Esophagus squamous epithelium (tissue), 4 donors: ENCODE data around the gene CGNL1.

Experiments used
- CTCF ChIP-seq, 6 experiments: fragments of 450-650 bp in 4 of 6; fragments of 200-600 bp in 2 of 6; sonication (generic) in 2 of 6; IDR thresholded peaks; one replicate each; pipeline ENCODE4 v1.5.1; 2016 to 2019; ENCODE audit warnings: antibody characterized with exemption in 6 of 6, mild to moderate bottlenecking in 4 of 6, moderate library complexity in 4 of 6
- POLR2A ChIP-seq, 4 donors: fragments of 450-650 bp; IDR thresholded peaks; one replicate each; pipeline ENCODE4 v1.6.1; 2017; ENCODE audit warnings: antibody characterized with exemption in 4 of 4, mild to moderate bottlenecking in 4 of 4, moderate library complexity in 3 of 4

GRCh38 chr15:57356178-57356577 is 20.1 kb upstream of the CGNL1 start:
- no peak for TF ChIP-seq CTCF (IDR thresholded peaks at IDR 0.05)
- TF ChIP-seq POLR2A (IDR thresholded peaks at IDR 0.05) = no peak
